Measurements from ENCODE around the gene FAM47C. TPM values are rescaled to one million over a fixed set of nuclear protein-coding genes. Genes with fewer than 3 reads are reported as not detected.

FAM47C gene
- total RNA-seq, 1 donor from 2014 or later: not detected

DNA sequence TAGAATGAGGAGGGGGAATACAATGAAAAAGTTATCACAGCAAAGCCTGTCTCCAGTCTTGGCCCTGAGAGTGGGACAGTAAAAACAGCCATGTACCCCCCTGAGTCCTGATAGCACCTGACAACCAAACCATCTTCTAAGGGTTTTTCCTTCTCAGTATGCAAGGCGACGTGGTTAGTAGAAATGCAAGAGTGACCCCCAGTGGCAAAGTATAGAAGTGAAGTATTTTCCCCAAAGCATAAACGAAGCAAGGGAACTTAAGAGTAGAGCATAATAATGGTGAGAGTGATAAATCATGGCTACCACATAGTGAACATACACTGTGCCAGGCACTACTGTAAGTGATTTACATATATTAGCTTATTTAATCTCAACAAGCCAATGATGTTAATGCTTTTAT is 52.8 kb downstream of the FAM47C start:
- DNase-seq: no peak
- TF ChIP-seq, protein P1, sequence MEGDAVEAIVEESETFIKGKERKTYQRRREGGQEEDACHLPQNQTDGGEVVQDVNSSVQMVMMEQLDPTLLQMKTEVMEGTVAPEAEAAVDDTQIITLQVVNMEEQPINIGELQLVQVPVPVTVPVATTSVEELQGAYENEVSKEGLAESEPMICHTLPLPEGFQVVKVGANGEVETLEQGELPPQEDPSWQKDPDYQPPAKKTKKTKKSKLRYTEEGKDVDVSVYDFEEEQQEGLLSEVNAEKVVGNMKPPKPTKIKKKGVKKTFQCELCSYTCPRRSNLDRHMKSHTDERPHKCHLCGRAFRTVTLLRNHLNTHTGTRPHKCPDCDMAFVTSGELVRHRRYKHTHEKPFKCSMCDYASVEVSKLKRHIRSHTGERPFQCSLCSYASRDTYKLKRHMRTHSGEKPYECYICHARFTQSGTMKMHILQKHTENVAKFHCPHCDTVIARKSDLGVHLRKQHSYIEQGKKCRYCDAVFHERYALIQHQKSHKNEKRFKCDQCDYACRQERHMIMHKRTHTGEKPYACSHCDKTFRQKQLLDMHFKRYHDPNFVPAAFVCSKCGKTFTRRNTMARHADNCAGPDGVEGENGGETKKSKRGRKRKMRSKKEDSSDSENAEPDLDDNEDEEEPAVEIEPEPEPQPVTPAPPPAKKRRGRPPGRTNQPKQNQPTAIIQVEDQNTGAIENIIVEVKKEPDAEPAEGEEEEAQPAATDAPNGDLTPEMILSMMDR (IDR thresholded peaks at IDR 0.05; ENCODE audit: partially characterized antibody, unreplicated experiment): peak; percentile 44
- Mint-ChIP-seq H3K4me1 (ENCODE audit: low read depth, unreplicated experiment) (no peaks in the 10 kb centered on the region), H3K9me3 (ENCODE audit: unreplicated experiment) (peaks cover 1% of the 10 kb centered on the region), H3K36me3 (ENCODE audit: unreplicated experiment) (no peaks in the 10 kb centered on the region), H3K27me3 (ENCODE audit: unreplicated experiment) (no peaks in the 10 kb centered on the region), H3K4me3 (ENCODE audit: unreplicated experiment) (no peak overlapping the region), H3K27ac (ENCODE audit: unreplicated experiment) (no peak overlapping the region)
